Mesenchymal stem cell (in vitro differentiated cells and primary cell): ENCODE measurements around the gene RASSF9.

Experiments used
- DNase-seq: peaks from one replicate; pipeline ENCODE4 v3.0.0-alpha.2; 2013
- H2AFZ ChIP-seq: one replicate; pipeline ENCODE4 v1.6.1; 2013; ENCODE audit warnings: low read depth, mild to moderate bottlenecking, control low read depth, inconsistent platforms, low read length, moderate library complexity
- H2AK5ac ChIP-seq: 2 replicates; pipeline ENCODE4 v1.6.1; 2013; ENCODE audit warnings: low read length, moderate library complexity, mild to moderate bottlenecking, inconsistent platforms; ENCODE audit not compliant: severe bottlenecking
- H2BK120ac ChIP-seq: one replicate; pipeline ENCODE4 v1.6.1; 2013; ENCODE audit warnings: low read depth, mild to moderate bottlenecking, inconsistent platforms, low read length, moderate library complexity
- H2BK12ac ChIP-seq, 2 experiments: one replicate each; pipeline ENCODE4 v1.6.1; 2013; ENCODE audit warnings: inconsistent platforms in 2 of 2, low read length in 2 of 2, mild to moderate bottlenecking in 2 of 2, moderate library complexity in 2 of 2, control low read depth in 1 of 2
- H2BK15ac ChIP-seq: one replicate; pipeline ENCODE4 v1.6.1; 2013; ENCODE audit warnings: mild to moderate bottlenecking, low read depth, inconsistent platforms; ENCODE audit not compliant: poor library complexity, severe bottlenecking
- H2BK5ac ChIP-seq: 2 replicates; pipeline ENCODE4 v1.6.1; 2013; ENCODE audit warnings: low read depth, mild to moderate bottlenecking, low read length, control low read depth, inconsistent platforms; ENCODE audit not compliant: poor library complexity, severe bottlenecking
- H3K14ac ChIP-seq, 2 experiments: one replicate each; pipeline ENCODE4 v1.6.1; 2013; ENCODE audit warnings: inconsistent platforms in 2 of 2, low read length in 2 of 2, control low read depth in 1 of 2, mild to moderate bottlenecking in 1 of 2, moderate library complexity in 1 of 2
- H3K18ac ChIP-seq, 2 experiments: one replicate each; pipeline ENCODE4 v1.6.1; 2013; ENCODE audit warnings: inconsistent platforms in 2 of 2, low read length in 2 of 2, control low read depth in 1 of 2, low read depth in 1 of 2, mild to moderate bottlenecking in 1 of 2
- H3K23ac ChIP-seq, 2 experiments: one replicate each; pipeline ENCODE4 v1.6.1; 2013; ENCODE audit warnings: inconsistent platforms in 2 of 2, low read length in 2 of 2, mild to moderate bottlenecking in 2 of 2, moderate library complexity in 2 of 2, control low read depth in 1 of 2
- H3K27ac ChIP-seq: 2 replicates; pipeline ENCODE4 v1.5.1; 2013; ENCODE audit warnings: mild to moderate bottlenecking, moderate library complexity, low read length, control low read depth, inconsistent platforms; ENCODE audit not compliant: poor library complexity, severe bottlenecking
- H3K27me3 ChIP-seq, 2 experiments: 2 replicates each; pipeline versions ENCODE4 v1.6.1 to v1.7.0; 2013; ENCODE audit warnings: low read length in 2 of 2, mild to moderate bottlenecking in 2 of 2, moderate library complexity in 2 of 2, control low read depth in 1 of 2, inconsistent platforms in 1 of 2; ENCODE audit not compliant: control insufficient read depth in 1 of 2, insufficient read depth in 1 of 2
- H3K36me3 ChIP-seq, 2 experiments: 2 replicates each; pipeline versions ENCODE4 v1.6.1 to v1.7.0; 2013; ENCODE audit warnings: low read length in 2 of 2, control low read depth in 1 of 2, inconsistent platforms in 1 of 2, low read depth in 1 of 2, mild to moderate bottlenecking in 1 of 2; ENCODE audit not compliant: insufficient read depth in 2 of 2, control insufficient read depth in 1 of 2
- H3K4ac ChIP-seq, 2 experiments: one replicate each; pipeline ENCODE4 v1.6.1; 2013; ENCODE audit warnings: inconsistent platforms in 2 of 2, low read length in 2 of 2, mild to moderate bottlenecking in 2 of 2, moderate library complexity in 2 of 2, control low read depth in 1 of 2, low read depth in 1 of 2
- H3K4me1 ChIP-seq: 2 replicates; pipeline ENCODE4 v1.6.1; 2013; ENCODE audit warnings: low read depth, low read length, control low read depth; ENCODE audit not compliant: control insufficient read depth, insufficient read depth
- H3K4me2 ChIP-seq: 2 replicates; pipeline ENCODE4 v1.6.1; 2013; ENCODE audit warnings: low read length, mild to moderate bottlenecking, inconsistent platforms; ENCODE audit not compliant: poor library complexity, severe bottlenecking
- H3K4me3 ChIP-seq, 2 experiments: 2 replicates each; pipeline versions ENCODE4 v1.5.1 to v1.7.0; 2013; ENCODE audit warnings: low read length in 2 of 2, mild to moderate bottlenecking in 2 of 2, control low read depth in 1 of 2, low read depth in 1 of 2; ENCODE audit not compliant: insufficient read depth in 1 of 2
- H3K79me1 ChIP-seq: replicated peaks from 2 replicates; pipeline ENCODE4 v1.6.1; 2013; ENCODE audit warnings: mild to moderate bottlenecking, control low read depth, low read length, inconsistent platforms; ENCODE audit not compliant: poor library complexity, severe bottlenecking
- H3K9ac ChIP-seq: 2 replicates; pipeline ENCODE4 v1.7.0; 2013; ENCODE audit warnings: mild to moderate bottlenecking, low read length, moderate library complexity
- H3K9me3 ChIP-seq: 2 replicates; pipeline ENCODE4 v1.7.0; 2013; ENCODE audit warnings: mild to moderate bottlenecking, low read length; ENCODE audit not compliant: control insufficient read depth
- H4K8ac ChIP-seq: one replicate; pipeline ENCODE4 v1.6.1; 2013; ENCODE audit warnings: inconsistent platforms, mild to moderate bottlenecking, low read length, moderate library complexity
- H4K91ac ChIP-seq: one replicate; pipeline ENCODE4 v1.6.1; 2013; ENCODE audit warnings: mild to moderate bottlenecking, low read length, inconsistent platforms
- WGBS: methylation state at CpG from one replicate; pipeline ENCODE4 v1.1.7; 2013; ENCODE audit warnings: mixed read lengths; 5-methylcytosine and 5-hydroxymethylcytosine counted together

RASSF9 gene

GRCh38 chr12:85809500-85809899 is 26.7 kb downstream of the RASSF9 start:
- no peak overlapping the region for H4K91ac ChIP-seq
- no peak overlapping the region for H3K27ac ChIP-seq
- H2AFZ ChIP-seq: no peak overlapping the region
- H3K27me3 ChIP-seq: no peaks in the 10 kb centered on the region
- H3K14ac ChIP-seq: no peak overlapping the region
- H3K4me2 ChIP-seq: no peak overlapping the region
- no peak overlapping the region for H2BK120ac ChIP-seq
- H3K4ac ChIP-seq: no peak overlapping the region
- no peak overlapping the region for H3K23ac ChIP-seq
- peaks cover 0 to 2% of the 10 kb centered on the region in 2 experiments for H3K36me3 ChIP-seq
- no peak overlapping the region for H3K18ac ChIP-seq
- no peak overlapping the region for H3K4me3 ChIP-seq
- no peak overlapping the region for H2BK15ac ChIP-seq
- H3K79me1 ChIP-seq: peaks cover 5% of the 10 kb centered on the region
- no peaks in the 10 kb centered on the region for H3K4me1 ChIP-seq
- H2BK12ac ChIP-seq: no peak overlapping the region
- no peaks in the 10 kb centered on the region for H3K9me3 ChIP-seq
- H4K8ac ChIP-seq: no peak overlapping the region
- no peak overlapping the region for H2BK5ac ChIP-seq
- H2AK5ac ChIP-seq: no peak overlapping the region
- no peak overlapping the region for H3K9ac ChIP-seq
- DNase-seq: no peak

GRCh38 chr12:85807730-85808129 is 28.5 kb downstream of the RASSF9 start:
- H2BK5ac ChIP-seq: no peak overlapping the region
- H2AFZ ChIP-seq: no peak overlapping the region
- H3K4me3 ChIP-seq: no peak overlapping the region
- H3K14ac ChIP-seq: no peak overlapping the region
- H3K4me1 ChIP-seq: no peaks in the 10 kb centered on the region
- no peak overlapping the region for H3K27ac ChIP-seq
- no peak overlapping the region for H3K4me2 ChIP-seq
- no peak overlapping the region for H2BK15ac ChIP-seq
- no peaks in the 10 kb centered on the region for H3K27me3 ChIP-seq
- peaks cover 0 to 2% of the 10 kb centered on the region in 2 experiments for H3K36me3 ChIP-seq
- no peak overlapping the region for H3K18ac ChIP-seq
- no peak for DNase-seq
- H2BK12ac ChIP-seq: no peak overlapping the region
- H3K9ac ChIP-seq: no peak overlapping the region
- no peak overlapping the region for H4K8ac ChIP-seq
- H4K91ac ChIP-seq: no peak overlapping the region
- no peak overlapping the region for H3K4ac ChIP-seq
- no peak overlapping the region for H2AK5ac ChIP-seq
- H3K79me1 ChIP-seq: no peaks in the 10 kb centered on the region
- H2BK120ac ChIP-seq: no peak overlapping the region
- no peaks in the 10 kb centered on the region for H3K9me3 ChIP-seq
- no peak overlapping the region for H3K23ac ChIP-seq

GRCh38 chr12:85805654-85806053 is 30.6 kb downstream of the RASSF9 start:
- H3K79me1 ChIP-seq: no peaks in the 10 kb centered on the region
- H3K4ac ChIP-seq: no peak overlapping the region
- no peak overlapping the region for H2BK5ac ChIP-seq
- H2BK120ac ChIP-seq: no peak overlapping the region
- WGBS: 97% methylated on average over 4 of the region's 5 CpGs
- no peaks in the 10 kb centered on the region for H3K4me1 ChIP-seq
- no peaks in the 10 kb centered on the region for H3K9me3 ChIP-seq
- no peaks in the 10 kb centered on the region for H3K27me3 ChIP-seq
- H3K36me3 ChIP-seq: peaks cover 0 to 2% of the 10 kb centered on the region in 2 experiments
- no peak overlapping the region for H3K9ac ChIP-seq
- H3K14ac ChIP-seq: no peak overlapping the region
- no peak overlapping the region for H4K91ac ChIP-seq
- H4K8ac ChIP-seq: no peak overlapping the region
- H3K4me2 ChIP-seq: no peak overlapping the region
- H2AK5ac ChIP-seq: no peak overlapping the region
- no peak overlapping the region for H2BK15ac ChIP-seq
- H3K27ac ChIP-seq: no peak overlapping the region
- no peak overlapping the region for H3K23ac ChIP-seq
- no peak overlapping the region for H2AFZ ChIP-seq
- H3K4me3 ChIP-seq: no peak overlapping the region
- no peak for DNase-seq
- H2BK12ac ChIP-seq: no peak overlapping the region
- H3K18ac ChIP-seq: no peak overlapping the region

DNA sequence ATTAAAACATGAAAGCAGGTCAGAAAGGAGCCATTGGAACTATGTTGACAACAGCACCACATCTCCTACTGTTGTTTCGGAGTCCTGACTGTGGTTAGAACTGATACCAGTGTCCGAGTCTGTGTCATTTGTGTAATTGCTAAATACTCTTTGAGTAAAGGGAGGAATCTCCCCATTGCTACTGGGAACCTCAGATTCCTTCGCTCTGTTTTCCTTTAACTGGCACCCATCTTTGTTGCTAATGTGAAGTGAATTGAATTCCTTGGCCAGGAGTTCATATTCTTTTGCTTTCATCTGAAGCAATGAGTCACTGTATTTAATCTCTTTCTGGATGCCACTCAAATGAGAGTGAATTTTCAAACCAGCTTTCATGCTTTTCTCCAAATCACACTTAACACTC is 31.5 kb downstream of the RASSF9 start:
- Histone ChIP-seq H3K27me3 (no peaks in the 10 kb centered on the region), H2BK15ac (no peak overlapping the region), H2BK12ac (no peak overlapping the region), H4K8ac (no peak overlapping the region), H2BK5ac (no peak overlapping the region), H3K9ac (no peak overlapping the region), H3K79me1 (no peaks in the 10 kb centered on the region), H3K36me3 (peaks cover 0 to 2% of the 10 kb centered on the region in 2 experiments), H3K4me3 (peak overlapping the region in 1 of 2 experiments; percentile 39), H3K4me1 (no peaks in the 10 kb centered on the region), H3K14ac (no peak overlapping the region), H3K4ac (no peak overlapping the region), H3K18ac (no peak overlapping the region), H3K4me2 (no peak overlapping the region), H2AK5ac (no peak overlapping the region), H2BK120ac (no peak overlapping the region), H4K91ac (no peak overlapping the region), H3K9me3 (no peaks in the 10 kb centered on the region), H2AFZ (no peak overlapping the region), H3K23ac (no peak overlapping the region), H3K27ac (peak overlapping the region; percentile 44)
- WGBS: 100% methylated on average over 2 of the region's 3 CpGs
- no peak for DNase-seq
